HG03108 (cell line): ENCODE results near the gene BAIAP2.

ENCODE experiments used
- ATAC-seq: cut with Tn5 transposase; IDR thresholded peaks from one replicate; pipeline ENCODE4 v1.9.1; 2021; ENCODE audit warnings: moderate library complexity; ENCODE audit not compliant: unreplicated experiment

The BAIAP2 gene

DNA sequence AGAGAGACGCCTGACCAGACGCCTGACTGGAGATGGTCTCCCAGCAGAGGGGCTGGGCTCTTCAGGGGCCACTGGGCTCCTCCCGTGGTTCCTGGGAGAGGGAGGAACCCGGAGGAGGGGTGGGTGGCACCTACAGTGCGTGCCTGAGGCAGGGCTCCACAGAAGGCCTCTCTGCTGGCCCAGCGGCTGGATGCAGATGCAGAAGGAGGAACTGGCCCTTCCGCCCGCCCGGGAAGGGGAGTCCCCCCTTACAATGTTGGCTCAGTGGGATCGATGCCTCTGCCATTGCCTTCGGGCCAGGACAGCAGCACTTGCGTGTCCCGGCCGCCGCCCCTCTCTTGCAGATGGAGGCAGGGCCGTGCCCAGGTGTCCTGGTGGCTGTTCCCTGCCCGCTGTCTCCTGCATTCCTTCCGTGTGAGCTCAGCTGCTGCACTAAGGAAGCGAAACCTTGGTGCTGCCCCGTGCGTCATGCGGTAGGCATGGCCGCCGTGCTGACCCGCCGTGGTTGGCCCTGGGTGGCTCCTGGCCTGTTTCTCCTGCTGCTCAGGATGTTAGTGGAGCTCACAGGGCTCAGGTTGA lies 15.1 kb downstream of the BAIAP2 start:
- ATAC-seq: no peak

DNA sequence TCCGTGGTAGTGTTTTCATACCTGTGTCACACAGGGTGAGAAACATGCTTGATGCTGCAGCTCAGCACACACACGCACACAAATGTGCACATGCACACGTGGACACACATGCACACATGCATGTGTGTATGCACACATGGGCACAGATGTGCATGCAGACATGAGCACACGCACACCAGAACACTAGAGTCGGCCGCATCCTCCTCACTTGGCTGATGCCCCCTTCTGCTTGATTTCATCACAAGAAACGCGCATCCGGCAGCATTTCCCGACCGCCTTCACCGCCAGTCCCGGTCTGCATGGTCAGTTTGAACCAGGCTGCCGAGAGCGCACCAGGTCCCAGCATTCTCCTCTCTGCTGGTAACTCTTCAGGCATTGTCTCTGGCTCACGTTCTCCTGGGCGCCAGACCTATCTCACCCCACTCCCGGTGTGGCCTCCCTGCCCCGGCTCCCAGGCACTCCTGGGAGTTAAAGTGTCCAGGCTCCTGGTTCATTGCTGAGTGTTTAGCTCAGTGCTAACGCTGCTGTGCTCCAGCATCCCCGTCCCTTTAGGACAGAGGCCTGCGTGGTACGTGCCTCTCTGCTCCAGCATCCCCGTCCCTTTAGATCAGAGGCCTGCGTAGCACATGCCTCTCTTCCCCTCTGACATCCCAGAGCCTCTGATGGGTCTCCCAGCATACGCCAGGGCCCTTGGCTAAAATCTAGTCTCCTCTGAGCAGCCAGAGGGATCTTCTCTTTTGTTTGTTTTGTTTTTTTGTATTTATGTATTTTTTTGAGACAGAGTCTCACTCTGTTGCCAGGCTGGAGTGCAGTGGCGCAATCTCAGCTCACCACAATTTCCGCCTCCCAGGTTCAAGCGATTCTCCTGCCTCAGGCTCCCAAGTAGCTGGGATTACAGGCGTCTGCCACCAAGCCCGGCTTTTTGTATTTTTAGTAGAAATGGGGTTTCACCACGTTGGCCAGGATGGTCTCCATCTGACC lies 16.0 kb downstream of the BAIAP2 start:
- no peak for ATAC-seq

DNA sequence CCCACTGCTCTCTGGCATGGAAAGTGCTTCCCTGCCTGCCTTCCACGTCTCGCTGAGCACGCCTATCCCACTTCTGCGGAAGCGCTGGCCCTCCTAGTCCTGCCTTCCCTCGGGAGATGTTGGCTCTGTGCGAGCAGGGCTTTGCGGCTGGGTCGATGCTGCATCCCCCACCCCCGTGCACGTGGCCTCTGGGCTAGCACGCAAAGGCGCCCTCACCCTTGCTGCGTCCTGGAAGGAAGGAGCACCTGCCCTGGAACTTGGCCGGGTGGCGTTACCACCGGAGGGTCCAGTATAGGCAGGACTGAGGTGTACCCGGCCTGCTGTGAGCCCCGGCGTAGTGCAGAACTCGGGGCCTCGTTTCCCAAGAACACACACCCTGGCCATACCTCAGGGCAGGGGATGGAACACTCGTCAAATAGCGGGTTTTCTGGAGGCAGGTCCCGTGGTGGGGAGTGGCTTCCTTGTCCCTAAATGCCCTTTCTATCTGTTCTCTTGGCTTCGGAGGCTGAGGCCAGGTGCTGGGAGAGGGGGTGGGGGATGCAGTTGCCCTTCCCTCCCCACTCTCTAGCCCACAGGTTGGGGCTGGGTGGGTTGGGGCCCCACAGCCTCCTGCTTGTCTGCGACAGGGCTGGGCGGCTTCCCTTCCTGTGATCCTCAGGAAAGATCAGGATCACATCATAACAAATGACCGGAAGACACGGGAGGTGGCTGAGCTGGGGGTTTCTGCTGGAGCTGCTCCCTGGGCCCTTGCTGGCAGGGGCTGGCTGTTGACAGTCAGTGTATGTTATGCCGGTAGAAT lies 17.4 kb downstream of the BAIAP2 start:
- no peak for ATAC-seq

DNA sequence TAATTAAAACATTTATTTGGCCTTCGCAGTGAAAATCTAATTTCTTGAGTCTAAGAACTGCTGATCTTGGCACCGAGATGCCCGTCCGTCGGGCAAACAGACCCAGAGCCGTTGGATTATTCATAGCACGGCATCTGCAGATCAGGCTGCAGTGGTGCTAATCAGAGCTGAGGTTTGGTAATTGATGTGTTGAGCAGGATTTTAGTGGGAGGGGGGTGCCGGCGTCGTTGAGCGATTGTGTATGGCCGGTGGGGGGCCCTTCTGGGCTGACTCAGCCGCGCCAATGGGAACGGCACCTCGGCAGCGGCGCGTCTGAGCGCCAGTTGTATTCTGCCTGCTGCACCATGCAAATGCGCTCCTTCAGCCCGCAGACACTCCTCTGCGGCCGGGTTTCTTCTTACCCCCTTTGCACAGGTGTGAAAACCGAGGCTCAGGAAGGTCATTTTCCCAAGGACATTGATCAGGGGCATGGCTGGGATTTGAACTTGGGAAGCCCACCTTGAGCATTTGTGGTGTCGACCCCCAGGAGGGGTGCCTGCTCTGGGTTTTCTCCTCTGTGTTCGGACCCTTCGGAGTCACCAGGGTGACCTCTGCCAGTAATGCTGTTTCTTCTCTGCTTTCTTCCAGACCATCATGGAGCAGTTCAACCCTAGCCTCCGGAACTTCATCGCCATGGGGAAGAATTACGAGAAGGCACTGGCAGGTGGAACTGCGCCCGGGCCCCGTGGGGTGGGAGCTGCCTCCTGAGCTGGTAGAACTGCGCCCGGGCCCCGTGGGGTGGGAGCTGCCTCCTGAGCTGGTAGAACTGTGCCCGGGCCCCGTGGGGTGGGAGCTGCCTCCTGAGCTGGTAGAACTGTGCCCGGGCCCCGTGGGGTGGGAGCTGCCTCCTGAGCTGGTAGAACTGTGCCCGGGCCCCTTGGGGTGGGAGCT lies 18.4 kb downstream of the BAIAP2 start:
- no peak for ATAC-seq

DNA sequence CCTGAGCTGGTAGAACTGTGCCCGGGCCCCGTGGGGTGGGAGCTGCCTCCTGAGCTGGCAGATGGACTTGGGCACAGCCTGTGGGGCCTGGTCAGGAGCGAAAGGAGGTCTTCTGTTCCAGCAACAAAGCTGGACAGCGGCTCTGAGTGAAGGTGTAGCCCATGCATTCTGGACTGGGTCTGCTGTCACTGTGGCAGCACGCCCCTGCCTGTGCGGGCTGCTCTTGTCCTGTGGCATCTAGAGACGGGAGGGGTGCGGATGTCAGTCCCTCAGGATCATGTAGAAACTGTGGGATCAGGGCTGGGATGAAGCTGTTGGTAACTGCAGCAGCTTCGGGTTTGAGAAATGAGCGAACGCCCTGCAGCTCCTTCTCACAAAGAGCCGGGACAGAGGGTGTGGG lies 19.4 kb downstream of the BAIAP2 start:
- no peak for ATAC-seq

DNA sequence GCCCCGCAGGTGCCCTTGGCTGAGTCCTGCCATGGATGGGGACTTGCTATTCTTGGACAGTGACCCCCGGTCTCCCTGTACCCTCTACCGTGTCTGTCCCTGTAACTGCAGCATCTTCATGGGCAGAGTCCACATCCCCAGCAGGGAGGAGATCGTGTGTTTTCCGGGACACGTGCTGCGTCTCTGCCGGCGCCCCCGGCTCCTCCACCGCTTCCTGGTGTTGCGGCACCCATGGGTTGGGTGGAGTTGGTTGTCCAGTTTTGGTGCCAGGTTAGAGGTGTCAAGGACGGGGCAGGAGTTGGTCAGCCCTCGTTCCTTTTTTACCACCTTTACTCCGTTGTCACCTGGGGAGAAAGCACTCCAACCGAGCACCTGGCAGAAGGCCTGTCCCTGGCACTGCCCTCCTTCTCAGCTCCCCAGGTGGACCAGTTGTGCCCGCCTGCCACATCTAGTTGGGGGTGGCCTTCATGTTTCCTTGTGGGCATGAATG lies 20.0 kb downstream of the BAIAP2 start:
- ATAC-seq: no peak

DNA sequence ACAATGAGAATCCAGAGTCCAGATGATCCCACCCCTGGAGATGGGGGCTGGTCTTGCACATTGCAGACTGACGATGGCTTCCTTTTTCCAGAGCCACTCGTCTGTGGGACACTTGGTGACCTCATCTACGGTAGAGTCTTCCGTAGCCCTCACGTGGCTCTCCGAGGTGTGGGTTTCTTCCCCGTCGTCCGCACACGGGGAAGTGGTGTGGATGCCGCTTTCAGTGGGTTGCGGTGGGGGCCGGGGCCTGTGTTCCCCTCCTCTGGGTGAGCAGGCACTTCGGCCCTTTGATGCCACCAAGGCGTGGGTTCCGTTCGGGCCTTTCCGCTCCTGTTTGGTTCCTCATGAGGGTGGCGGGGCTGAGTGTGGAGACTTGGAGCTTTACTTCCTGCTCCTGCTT lies 21.4 kb downstream of the BAIAP2 start:
- no peak for ATAC-seq

DNA sequence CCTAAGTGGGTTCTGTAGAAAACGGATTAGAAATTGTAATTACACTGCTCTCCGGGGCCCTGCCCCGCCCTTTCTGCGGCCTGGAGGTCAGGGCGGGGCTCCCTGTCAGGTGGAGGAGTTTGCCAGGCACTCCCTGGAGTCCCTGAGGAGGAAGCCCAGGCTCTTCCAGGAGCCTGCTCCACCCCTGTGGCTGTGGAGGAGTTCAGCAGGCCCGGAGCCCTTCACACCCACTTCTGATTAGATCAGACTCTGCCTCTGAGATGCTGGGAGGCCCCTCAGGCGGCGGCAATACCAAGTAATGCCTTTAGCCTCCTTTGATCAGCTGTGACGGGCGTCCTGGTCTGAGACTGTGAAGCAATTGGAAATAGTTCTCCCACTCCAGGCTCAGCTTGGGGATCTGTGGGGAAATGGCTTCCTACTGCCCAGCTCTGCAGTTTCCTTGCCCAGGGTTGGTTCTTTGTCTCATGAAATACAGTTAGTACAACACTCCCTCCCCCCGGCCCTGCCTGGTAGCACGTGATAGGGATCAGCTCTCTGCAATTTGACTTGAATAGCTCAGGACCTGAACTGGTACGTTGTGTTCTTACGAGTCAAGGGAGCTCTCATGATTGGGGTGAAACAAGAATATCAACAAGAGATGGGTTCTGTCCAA lies 22.3 kb downstream of the BAIAP2 start:
- no peak for ATAC-seq

DNA sequence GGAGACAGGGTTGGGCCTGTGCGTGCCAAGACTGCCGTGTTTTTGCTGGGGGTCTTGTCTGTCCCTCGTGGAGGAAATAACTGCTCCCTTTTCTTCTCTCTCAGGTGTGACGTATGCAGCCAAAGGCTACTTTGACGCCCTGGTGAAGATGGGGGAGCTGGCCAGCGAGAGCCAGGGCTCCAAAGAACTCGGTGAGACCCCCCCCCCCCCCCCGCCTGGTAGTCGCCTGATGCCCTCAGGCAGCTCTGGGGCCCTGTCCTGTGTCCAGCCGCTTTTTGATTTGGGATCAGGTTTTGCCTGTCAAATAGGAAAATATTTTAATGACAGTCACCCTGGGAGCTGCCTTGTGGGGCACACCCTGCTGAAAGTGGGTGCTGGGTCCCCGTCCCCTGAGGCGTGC lies 22.8 kb downstream of the BAIAP2 start:
- no peak for ATAC-seq

DNA sequence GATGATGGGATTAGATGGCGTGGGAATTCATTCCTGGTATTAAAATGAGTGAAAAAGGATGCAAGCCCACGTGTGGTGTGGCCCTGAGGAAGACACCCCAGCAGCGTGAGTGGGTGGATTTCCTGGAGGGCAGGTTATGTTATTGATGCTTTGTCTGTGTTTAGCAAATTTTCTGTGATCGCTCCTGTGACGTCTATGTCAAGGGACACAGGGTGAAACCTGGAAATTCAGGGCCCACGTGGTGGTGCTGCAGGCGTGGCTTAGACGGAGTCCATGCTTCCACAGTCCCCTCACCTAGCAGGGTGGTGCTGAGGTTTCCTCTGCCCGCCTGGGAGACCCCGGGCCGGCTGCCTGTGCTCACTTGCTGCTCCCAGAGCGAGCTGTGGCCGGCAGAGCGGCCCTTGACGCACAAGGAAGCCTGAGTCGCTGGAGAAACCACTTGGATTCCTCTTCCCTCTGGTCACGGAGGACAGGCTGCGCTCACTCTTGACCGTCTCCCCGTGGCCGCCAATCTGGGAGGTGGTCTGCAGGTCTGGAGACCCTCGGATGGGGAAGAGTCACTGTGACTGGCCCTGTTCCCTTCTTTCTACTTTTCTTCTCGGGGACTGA lies 23.4 kb downstream of the BAIAP2 start:
- ATAC-seq: no peak

DNA sequence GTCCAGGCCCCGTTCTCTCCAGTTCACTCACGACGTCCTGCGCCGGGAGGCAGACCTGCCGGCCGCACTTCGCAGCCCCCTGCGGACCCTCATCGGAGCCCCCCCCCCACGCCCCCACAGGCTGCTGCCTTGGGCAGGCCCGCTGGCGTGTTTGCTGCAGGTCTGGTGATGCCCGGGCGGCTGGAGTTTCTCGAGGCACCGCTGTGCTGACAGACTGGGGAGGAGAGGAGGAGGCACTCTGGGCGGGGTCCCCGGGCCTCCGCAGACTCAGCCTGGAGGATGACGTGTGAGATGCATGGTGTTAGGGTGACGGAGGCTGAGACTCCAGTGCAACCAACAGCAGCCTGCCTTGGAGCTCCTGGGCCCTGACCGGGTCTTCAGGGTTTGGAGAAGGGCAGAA lies 24.1 kb downstream of the BAIAP2 start:
- no peak for ATAC-seq

DNA sequence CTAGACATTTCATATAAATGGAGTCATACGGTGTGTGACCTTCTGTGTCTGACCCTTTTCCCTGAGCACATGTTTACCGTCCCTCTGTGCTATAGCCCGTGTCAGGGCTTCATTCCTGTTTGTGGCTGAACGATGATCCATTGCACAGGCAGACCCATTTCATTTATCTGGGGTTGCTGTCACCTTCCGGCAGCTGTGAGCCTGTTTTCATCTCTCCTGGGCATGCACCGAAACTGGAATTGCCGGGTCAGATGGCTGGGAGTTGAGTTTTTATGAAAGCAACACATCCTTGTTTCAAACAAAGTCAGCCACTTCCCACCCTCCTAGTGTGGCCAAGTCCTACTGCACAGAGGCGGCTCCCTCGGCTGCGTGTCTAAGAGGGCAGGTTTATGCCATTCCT lies 25.5 kb downstream of the BAIAP2 start:
- no peak for ATAC-seq

DNA sequence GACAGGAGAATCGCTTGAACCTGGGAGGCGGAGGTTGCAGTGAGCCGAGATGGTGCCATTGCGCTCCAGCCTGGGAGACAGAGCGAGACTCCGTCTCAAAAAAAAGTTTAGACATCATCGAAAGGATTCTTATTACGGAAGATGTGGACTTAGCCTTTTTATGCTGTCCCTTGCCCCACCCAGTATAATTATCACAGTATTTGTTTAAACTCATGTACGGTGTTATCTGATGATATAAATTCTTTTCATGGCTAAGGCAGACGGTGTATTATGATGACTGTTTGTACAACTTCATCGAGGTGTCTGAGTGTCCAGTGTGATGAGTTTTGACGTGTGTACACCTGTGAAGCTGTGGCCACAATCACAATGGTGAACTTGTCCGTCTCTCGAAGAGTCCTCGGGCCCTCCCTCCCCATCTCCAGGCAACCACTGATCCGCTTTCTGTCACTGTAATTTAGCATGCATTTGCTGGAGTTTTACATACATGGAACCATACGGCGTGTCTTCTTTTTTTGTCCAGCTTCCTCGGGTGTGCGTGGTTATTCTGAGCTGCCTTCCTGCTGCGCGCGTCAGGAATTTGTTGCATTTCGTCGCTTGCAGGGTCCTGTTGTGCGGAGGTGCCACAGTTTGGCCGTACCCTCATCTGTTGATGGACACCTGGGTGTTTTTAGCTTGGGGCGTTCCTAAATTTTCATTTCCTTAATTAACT lies 26.2 kb downstream of the BAIAP2 start:
- no peak for ATAC-seq

DNA sequence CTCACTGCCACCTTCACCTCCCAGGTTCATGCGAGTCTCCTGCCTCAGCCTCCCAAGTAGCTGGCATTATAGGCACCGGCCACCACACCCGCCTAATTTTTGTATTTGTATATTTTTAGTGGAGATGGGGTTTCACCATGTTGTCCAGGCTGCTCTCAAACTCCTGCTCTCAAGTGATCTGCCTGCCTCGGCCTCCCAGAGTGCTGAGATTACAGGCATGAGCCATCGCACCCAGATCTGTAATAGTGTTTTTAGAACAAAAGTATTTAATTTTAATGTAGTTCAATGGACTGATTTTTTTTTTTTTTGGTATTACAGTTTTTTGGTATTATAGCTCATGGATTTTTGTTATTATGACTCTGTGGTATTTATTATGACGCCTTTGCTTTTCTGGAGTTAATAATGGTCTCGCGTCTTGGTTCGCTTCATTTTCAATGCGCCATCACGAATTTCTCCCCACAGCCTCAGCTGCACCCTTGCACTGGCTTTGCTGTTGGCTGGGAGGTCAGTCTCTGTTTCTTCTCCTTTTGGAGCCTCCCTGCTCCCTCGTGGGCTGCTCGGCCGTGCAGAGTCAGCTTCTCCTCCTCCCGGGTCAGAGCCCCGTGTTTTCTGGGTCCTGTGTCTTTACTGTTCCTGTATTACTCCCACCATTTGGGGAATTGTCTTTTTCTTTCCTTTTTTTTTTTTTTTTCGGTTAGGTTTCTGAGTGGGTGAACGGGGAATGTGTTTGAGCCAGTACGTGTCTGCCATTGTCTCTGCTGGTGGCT lies 27.2 kb downstream of the BAIAP2 start:
- no peak for ATAC-seq

DNA sequence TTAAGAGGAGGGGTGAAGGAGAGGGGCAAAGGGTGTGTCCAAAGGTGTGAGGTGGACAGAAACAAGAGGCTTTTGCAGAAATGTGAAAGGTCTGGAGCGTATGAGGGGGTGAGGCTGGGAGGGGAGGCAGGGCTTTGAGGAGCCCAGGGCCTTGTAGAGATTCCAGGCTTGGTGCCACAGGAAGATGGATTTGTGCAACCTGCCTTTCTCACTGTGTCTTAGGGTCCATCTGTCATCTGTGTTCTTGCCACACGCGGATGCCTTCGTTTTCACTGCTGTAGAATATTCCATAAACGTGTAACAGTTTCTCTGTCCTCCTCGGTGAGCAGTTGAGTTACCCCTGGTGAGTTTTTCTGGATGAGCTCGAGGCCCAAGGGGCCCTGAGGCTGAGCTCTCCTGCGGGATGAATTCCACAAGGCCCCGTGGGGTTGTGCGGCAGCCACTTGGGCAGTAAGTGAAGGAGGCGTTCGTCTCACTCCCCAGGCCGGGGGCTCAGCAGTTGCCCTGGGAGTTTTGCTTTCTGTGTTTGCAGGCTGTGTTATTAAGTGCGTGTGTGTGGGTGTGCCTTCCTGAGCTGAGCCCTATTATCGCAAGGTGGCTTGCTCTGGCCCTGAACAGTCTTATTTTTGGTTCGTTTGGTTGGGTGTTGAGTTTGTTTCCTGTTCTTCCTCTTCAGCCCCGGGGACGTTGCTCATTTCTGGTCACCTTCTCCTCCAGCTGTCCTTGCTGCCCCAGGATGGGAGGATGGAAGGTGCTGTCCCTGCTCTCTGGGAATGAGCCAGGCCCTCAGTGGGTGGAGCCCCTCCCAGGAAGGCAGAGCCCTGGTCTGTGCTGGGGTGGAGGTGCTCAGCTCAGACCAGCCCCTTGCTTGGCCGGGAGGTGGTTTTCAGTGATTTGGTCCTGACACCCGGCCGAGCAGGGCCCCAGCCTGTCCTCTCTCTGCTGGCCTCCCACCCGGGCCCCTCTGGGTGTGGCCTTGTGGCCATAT lies 28.4 kb downstream of the BAIAP2 start:
- no peak for ATAC-seq

DNA sequence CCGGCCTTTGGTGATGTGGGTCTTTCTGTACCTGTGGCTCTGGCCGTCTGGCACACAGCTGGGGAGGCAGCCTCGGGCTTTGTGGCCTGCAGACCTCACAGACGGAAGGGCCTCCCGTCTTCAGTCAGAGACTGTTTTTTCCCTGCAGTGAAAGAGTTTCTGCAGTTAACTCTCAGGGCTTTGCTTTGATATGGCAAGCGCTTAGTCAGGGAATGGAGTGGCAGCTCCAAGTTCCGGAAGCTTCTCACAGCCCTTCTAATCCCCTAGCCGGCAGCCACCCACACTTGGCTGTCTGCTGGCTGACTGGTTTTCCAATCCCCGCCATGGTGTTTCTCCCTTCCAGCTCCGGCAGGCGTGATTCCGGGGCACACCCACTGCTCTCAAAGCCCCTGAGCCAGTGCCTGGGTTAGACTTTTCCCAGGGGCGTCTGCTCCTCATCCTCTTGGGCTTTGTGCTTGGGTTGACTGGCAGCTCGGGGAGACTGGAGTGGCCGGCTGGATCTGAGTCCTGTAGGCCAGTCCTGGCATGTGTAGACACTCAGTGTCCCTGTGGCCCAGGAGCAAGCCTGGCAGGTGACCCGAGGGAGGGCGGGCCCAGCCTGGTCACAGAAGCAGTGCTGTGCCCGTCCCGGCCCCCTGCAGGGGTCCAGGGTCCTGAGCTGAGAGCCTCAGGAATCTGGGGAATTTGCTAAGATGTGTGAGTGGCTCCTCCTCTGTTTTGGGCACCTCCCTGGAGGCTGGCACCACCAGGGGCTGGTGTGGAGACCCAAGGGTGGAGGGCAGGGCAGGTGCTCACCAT lies 29.9 kb downstream of the BAIAP2 start:
- no peak for ATAC-seq
